Mesodermal cell (in vitro differentiated cells): ENCODE measurements around the gene PKMYT1.
A peak's percentile ranks its signal among the peaks of the same experiment; 100 is the strongest.

Experiments
- H3K27ac ChIP-seq: 2 replicates; pipeline ENCODE4 v1.7.0; 2013; ENCODE audit warnings: mild to moderate bottlenecking, low read depth, low read length, moderate library complexity; ENCODE audit not compliant: severe bottlenecking
- H3K36me3 ChIP-seq: 2 replicates; pipeline ENCODE4 v1.7.1; 2013; ENCODE audit warnings: mild to moderate bottlenecking, low read length, moderate library complexity; ENCODE audit not compliant: control insufficient read depth, insufficient read depth
- H3K4me1 ChIP-seq: one replicate; pipeline ENCODE4 v1.7.1; 2013; ENCODE audit warnings: mild to moderate bottlenecking, low read length; ENCODE audit not compliant: insufficient read depth, control insufficient read depth, poor library complexity, severe bottlenecking
- H3K4me3 ChIP-seq: 2 replicates; pipeline ENCODE4 v1.7.0; 2013; ENCODE audit warnings: low read length, control low read depth, mild to moderate bottlenecking; ENCODE audit not compliant: insufficient read depth, poor library complexity, severe bottlenecking; ENCODE audit errors: extremely low read depth
- H3K9me3 ChIP-seq: 2 replicates; pipeline ENCODE4 v1.7.1; 2013; ENCODE audit warnings: mild to moderate bottlenecking, low read length, moderate library complexity; ENCODE audit not compliant: control insufficient read depth
- whole genome bisulfite sequencing, 2 experiments: methylation state at CpG; one replicate each; pipeline ENCODE4 v1.1.5; 2013; ENCODE audit warnings: missing lambda C conversion rate in 2 of 2; ENCODE audit not compliant: insufficient coverage in 2 of 2; 5-methylcytosine and 5-hydroxymethylcytosine counted together

The PKMYT1 gene

GRCh38 chr16:2991566-2992261, 11.5 kb upstream of the PKMYT1 start:
- 89 to 95% methylated on average over 3 to 8 of the region's 12 CpGs for WGBS, 2 experiments
- Histone ChIP-seq H3K36me3 (no peaks in the 10 kb centered on the region), H3K4me3 (no peak overlapping the region), H3K4me1 (no peaks in the 10 kb centered on the region), H3K27ac (no peak overlapping the region), H3K9me3 (no peaks in the 10 kb centered on the region)

GRCh38 chr16:2990891-2991290, 10.6 kb upstream of the PKMYT1 start:
- no peaks in the 10 kb centered on the region for H3K4me1 ChIP-seq
- 59 to 62% methylated on average over 7 to 8 of the region's 10 CpGs for WGBS, 2 experiments
- no peaks in the 10 kb centered on the region for H3K9me3 ChIP-seq
- H3K36me3 ChIP-seq, result no peaks in the 10 kb centered on the region
- H3K4me3 ChIP-seq, result no peak overlapping the region
- no peak overlapping the region for H3K27ac ChIP-seq

- H3K9me3 ChIP-seq, result no peaks in the 10 kb centered on the region
Observed at GRCh38 chr16:2988590-2989099, 8.4 kb upstream of the PKMYT1 start.

GRCh38 chr16:2987833-2988232, 7.6 kb upstream of the PKMYT1 start:
- H3K27ac ChIP-seq, result no peak overlapping the region
- no peaks in the 10 kb centered on the region for H3K4me1 ChIP-seq
- no peaks in the 10 kb centered on the region for H3K9me3 ChIP-seq
- WGBS, 2 experiments, result 56 to 57% methylated on average over 5 to 6 of the region's 8 CpGs
- no peak overlapping the region for H3K4me3 ChIP-seq
- no peaks in the 10 kb centered on the region for H3K36me3 ChIP-seq

More at GRCh38 chr16:2988590-2989099, 8.4 kb upstream of the PKMYT1 start:
- WGBS, 2 experiments, result 58 to 75% methylated on average over 4 to 8 of the region's 8 CpGs
- Histone ChIP-seq H3K27ac (no peak overlapping the region), H3K36me3 (no peaks in the 10 kb centered on the region), H3K4me1 (no peaks in the 10 kb centered on the region), H3K4me3 (no peak overlapping the region)

GRCh38 chr16:2987286-2987685, 7.0 kb upstream of the PKMYT1 start:
- no peaks in the 10 kb centered on the region for H3K4me1 ChIP-seq
- WGBS, 2 experiments, result 86 to 94% methylated on average over 4 to 9 of the region's 9 CpGs
- H3K27ac ChIP-seq, result no peak overlapping the region
- H3K4me3 ChIP-seq, result no peak overlapping the region
- H3K9me3 ChIP-seq, result no peaks in the 10 kb centered on the region
- no peaks in the 10 kb centered on the region for H3K36me3 ChIP-seq

GRCh38 chr16:2986623-2987188, 6.5 kb upstream of the PKMYT1 start:
- H3K36me3 ChIP-seq, result no peaks in the 10 kb centered on the region
- WGBS, 2 experiments, result 87 to 94% methylated on average over 15 to 17 of the region's 17 CpGs
- H3K9me3 ChIP-seq, result no peaks in the 10 kb centered on the region
- H3K4me3 ChIP-seq, result no peak overlapping the region
- H3K4me1 ChIP-seq, result peaks cover 5% of the 10 kb centered on the region
- no peak overlapping the region for H3K27ac ChIP-seq

- no peaks in the 10 kb centered on the region for H3K9me3 ChIP-seq
- 95 to 98% methylated on average over 13 to 15 of the region's 15 CpGs for WGBS, 2 experiments
- no peak overlapping the region for H3K4me3 ChIP-seq
- H3K27ac ChIP-seq, result no peak overlapping the region
- H3K4me1 ChIP-seq, result peaks cover 13% of the 10 kb centered on the region
- H3K36me3 ChIP-seq, result no peaks in the 10 kb centered on the region
Observed at GRCh38 chr16:2985893-2986355, 5.7 kb upstream of the PKMYT1 start.

DNA sequence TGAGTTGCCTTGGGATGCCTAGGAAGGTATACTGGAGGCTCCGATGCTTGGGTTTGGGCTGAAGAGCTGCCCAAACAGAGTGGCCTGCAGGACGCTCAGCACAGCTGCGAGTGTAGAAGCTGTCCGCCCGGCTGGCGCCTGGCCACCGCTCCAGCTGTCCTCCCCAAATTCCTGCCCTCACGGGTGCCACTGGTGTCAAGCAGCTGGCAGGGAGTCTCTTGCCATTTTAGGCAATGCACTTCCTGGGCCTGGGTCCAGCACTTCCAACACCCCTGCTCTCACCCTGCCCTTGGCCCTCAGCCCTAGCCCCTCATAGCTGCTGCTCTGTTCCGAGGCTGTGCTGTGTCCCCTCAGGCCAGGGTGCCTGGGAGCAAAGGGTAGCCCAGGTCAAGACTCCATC, 5.2 kb upstream of the PKMYT1 start:
- Histone ChIP-seq H3K4me3 (no peak overlapping the region), H3K4me1 (peaks cover 14% of the 10 kb centered on the region), H3K36me3 (no peaks in the 10 kb centered on the region), H3K9me3 (no peaks in the 10 kb centered on the region), H3K27ac (no peak overlapping the region)
- 97 to 98% methylated on average over 6 to 9 of the region's 9 CpGs for WGBS, 2 experiments

- Histone ChIP-seq H3K27ac (no peak overlapping the region), H3K36me3 (no peaks in the 10 kb centered on the region), H3K9me3 (no peaks in the 10 kb centered on the region), H3K4me1 (peaks cover 14% of the 10 kb centered on the region), H3K4me3 (no peak overlapping the region)
- WGBS, 2 experiments, result 18 to 19% methylated on average over 36 to 39 of the region's 42 CpGs
Observed at GRCh38 chr16:2983706-2984136, 3.5 kb upstream of the PKMYT1 start.

DNA sequence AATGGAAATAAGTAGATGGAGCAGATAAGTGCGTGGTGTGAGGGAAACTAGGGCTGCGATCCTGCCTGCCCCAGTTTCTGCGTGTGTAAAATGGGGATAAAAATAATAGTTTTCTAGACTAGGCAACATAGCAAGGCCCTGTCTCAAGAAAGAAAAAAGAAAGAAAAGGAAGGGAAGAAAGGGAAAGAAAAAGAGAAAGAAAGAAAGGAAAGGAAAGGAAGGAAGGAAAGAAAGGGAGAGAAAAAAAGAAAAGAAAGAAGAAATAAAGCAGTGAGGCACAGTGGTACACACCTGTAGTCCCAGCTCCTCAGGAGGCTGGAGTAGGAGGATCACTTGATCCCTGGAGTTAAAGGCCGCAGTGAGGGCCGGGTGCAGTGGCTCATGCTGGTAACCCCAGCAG, 2.2 kb upstream of the PKMYT1 start:
- H3K36me3 ChIP-seq, result peaks cover 8% of the 10 kb centered on the region
- peaks cover 14% of the 10 kb centered on the region for H3K4me1 ChIP-seq
- WGBS, 2 experiments, result 74 to 82% methylated on average over 3 to 5 of the region's 5 CpGs
- H3K9me3 ChIP-seq, result no peaks in the 10 kb centered on the region
- no peak overlapping the region for H3K27ac ChIP-seq
- H3K4me3 ChIP-seq, result no peak overlapping the region

- 16 to 44% methylated on average over 2 to 3 of the region's 4 CpGs for WGBS, 2 experiments
- peak overlapping the region; percentile 72 for H3K27ac ChIP-seq
- peaks cover 14% of the 10 kb centered on the region for H3K4me1 ChIP-seq
- no peaks in the 10 kb centered on the region for H3K9me3 ChIP-seq
- H3K36me3 ChIP-seq, result peaks cover 13% of the 10 kb centered on the region
- H3K4me3 ChIP-seq, result peak overlapping the region; percentile 72
Observed at GRCh38 chr16:2981899-2982250, 1.6 kb upstream of the PKMYT1 start.
